GM12801 (cell line): ENCODE measurements around the gene POP7.

Experiments
- CTCF ChIP-seq: IDR thresholded peaks from one replicate; pipeline ENCODE4 v1.5.1; 2011; ENCODE audit warnings: control low read depth; ENCODE audit not compliant: insufficient read length; ENCODE audit errors: extremely low read depth

POP7 gene

GRCh38 chr7:100673302-100673941 lies 32.5 kb upstream of the POP7 start, which contains the start of gene GNB2:
GNB2 (plus strand) TSS chr7:100673740; CDS start chr7:100676266, 2,526 bp downstream.
- no peak for TF ChIP-seq CTCF

GRCh38 chr7:100673942-100674410 lies 31.9 kb upstream of the POP7 start:
- no peak for TF ChIP-seq CTCF

- TF ChIP-seq CTCF, result no peak
Observed at GRCh38 chr7:100674411-100675104, 31.4 kb upstream of the POP7 start.

- no peak for TF ChIP-seq CTCF
Observed at GRCh38 chr7:100675105-100675451, 30.8 kb upstream of the POP7 start.

GRCh38 chr7:100675581-100676350 lies 30.2 kb upstream of the POP7 start:
- TF ChIP-seq CTCF, result no peak

GRCh38 chr7:100676501-100677306 lies 29.2 kb upstream of the POP7 start:
- no peak for TF ChIP-seq CTCF
